Activated T-cell treated with anti-CD3 and anti-CD28 coated beads, Interleukin-2, amount 50 U/mL, for 48 hours (primary cell): ENCODE measurements around the gene ASAP2.

Experiments used
- DNase-seq, 2 experiments: peaks; one replicate each; pipeline ENCODE4 v3.0.0-alpha.2; 2020

Gene ASAP2

DNA sequence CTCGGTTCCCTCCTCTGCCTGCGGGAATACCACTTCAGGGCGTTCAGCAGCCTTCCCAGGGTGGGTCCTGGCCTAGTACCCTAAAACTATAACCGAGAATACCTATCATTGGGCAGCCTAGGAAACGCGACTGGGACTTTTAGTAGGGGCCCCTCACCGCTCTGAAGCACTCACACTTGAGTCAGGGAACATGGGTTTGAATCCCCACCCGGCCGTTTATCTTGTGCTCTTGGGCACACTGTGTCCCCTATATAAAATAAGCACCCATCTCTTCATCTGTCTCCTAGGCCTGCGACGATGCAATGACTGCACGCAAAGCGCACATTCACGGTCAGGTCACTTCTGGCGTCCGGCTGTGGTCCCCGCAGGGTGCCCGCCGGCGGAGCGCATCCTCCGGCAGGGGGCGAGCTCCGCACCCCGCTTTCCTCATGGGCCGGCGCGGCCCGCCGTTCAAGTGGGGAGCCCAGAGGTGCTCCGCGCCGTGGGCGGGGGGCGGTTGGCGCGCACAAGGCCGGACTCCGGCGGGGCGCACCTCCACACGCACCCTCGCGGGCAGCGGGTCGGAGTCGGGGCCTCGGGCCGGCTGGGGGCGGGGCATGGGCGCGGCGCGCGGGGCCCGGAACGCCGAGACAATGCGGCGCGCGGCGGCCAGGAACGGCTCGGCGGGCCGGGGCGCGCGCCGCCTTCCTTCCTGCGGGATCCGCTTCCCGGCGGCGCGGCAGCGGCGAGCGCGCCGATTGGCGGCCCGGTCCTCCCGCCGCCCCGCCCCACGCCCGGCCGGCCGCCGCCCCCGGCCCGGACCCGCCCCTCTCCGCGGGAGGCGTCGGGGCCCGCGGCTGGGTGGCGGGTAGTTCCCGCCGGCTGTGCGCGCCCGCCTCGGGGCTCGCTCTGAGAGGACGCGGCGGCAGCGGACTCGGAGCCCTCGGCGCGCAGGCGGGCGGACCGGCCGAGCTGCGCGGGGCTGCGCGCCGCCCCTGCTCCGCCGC is at the start of gene ASAP2:
Gene ASAP2 (plus strand): TSS at position 850 of the 986 bp plus-strand sequence. CDS start 293 bp downstream, outside the sequence.
- DNase-seq, result peak; percentile 73 to 77

DNA sequence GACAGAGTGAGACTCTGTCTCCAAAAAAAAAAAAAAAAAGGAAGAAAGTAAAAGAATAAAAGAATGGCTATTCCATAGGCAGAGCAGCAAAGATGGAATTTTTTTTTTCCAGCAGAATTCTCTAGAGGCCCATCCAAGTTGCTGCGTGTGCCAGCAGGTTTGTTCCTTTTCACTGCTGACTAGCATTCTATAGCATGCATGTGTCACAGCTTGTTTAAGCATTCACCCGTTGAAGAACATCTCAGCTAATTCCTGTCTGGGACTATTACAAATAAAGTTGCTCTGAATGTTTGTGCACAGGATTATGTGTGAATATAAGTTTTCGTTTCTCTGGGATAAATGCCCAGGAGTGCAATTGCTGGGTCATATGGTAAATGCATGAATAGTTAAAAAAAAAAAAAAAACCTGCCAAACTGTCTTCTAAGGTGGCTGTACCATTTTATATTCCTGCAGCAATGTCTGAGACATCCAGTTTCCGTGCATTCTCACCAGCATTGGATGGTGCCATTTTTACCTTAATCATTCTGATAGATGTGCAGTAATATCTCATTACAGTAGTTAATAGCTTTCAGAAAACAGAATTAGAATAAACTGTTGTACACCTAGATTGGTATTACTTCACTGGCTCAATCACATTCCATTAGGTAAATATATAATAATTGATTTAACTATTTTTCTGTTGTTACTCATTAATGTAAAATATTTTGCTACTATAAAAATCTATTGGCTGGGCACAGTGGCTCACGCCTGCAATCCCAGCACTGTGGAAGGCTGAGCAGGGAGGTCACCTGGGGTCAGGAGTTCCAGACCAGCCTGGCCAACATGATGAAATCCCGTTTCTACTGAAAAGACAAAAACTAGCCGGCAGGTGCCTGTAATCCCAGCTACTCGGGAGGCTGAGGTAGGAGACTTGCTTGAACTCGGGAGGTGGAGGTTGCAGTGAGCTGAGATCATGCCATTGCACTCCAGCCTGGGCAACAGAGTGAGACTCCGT is 47.5 kb upstream of the ASAP2 start:
- no peak for DNase-seq

DNA sequence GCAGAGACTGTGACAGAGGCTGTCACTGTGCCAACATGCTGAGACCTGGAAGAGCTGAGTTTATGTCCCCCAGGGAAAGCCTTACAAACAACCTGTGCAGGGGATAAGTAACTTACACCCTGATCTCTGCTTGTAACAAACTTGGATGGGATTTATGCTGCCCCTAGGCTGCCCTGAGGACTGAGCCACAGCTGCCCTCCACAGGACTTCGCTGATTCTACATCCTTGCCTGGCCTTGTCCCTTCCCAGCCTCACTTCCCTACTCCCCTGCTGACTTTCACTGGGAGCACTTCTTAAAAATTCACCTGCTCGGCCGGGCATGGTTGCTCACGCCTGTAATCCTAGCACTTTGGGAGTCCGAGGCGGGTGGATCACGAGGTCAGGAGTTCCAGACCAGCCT is 45.9 kb upstream of the ASAP2 start:
- DNase-seq, result no peak

DNA sequence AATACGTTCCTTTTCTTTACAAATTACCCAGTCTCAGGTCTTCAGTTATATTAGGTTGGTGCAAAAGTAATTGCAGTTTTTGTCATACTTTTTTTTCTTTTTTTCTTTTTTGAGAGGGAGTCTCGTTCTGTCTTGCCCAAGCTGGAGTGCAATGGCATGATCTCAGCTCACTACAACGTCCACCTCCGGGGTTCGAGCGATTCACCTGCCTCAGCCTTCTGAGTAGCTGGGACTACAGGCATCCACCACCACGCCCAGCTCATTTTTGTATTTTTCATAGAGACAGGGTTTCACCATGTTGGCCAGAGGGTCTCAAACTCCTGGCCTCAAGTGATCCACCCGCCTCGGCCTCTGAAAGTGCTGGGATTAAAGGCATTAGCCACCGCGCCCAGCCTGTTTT is 43.8 kb upstream of the ASAP2 start:
- DNase-seq, result no peak

DNA sequence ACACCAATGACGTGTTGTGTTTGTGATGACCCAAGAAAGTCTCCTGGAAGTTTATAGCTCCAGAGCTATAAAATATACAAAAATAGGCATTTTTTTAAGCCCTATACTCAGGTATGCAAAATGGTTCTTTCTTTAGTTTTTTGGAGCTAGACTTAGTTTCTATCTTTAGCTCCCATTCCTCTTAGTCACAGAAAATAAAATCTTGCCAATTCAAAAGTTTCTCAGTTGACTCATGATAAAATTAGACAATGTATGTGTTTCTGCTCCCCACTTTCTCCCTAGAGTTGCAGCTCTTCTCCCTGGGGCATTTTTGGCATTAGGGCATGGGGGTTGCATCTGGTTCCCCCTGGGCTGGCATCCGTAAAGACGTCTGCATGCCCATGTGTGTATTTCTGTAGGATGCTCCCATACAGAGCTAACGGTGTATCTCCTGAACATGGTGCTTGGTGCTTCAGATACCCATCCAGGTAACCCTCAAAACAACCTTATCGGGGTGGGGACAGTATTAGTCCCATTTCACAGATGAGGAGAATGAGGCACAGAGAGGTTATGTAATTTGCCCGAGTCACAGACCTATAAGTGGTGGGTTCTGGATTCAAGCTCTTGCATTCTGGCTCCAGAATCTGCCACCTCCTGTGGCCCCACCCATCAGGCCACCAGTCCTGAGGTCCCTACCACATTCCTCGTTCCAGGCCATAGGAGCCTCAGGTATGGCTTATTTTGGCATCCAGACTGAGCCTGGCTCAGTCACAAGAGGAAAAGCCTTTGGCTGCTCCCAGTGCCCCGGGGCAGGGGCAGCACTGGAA is 43.1 kb upstream of the ASAP2 start:
- DNase-seq, result no peak

DNA sequence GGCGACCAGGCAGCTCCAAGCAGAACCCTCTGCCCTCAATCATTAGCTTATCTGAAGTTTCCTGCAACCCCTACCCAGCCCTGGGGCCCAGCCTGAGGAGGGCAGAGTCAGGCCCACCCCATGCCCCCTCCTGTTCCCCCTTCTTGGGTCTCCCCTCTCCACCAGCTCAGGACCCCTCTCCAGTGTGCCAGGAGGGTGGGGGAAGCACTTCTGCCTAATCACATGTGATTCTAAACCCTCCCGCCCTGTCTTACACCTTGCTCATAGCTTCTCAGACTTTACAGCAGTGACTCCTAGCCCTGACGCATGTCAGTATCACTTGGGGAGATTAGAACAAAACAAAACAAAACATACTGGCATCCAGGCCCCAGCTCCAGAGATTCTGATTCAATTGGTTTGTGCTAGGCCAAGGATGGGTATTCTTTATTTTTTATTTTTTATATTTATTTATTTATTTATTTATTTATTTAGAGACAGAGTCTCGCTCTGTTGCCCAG is 42.5 kb upstream of the ASAP2 start:
- no peak for DNase-seq

DNA sequence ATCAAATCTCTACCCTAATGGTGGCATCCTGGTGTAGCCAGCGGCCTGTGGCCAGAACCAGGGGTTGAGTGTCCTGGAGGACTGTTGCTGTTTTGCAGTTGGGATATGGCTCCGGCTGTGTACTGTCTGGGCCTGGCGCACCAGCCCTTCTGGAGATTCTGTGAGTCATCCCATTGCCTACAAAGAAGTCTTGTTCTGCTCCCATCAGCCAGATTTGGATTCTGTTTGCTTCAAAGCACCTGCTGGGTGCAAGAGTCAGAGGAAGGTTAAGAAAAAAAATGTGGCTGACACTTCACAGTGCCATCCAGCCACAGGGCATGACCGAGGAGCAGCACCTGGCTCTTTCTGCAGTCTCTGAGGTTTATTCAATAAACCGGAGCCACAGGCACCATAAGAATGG is 41.0 kb upstream of the ASAP2 start:
- DNase-seq, result no peak

DNA sequence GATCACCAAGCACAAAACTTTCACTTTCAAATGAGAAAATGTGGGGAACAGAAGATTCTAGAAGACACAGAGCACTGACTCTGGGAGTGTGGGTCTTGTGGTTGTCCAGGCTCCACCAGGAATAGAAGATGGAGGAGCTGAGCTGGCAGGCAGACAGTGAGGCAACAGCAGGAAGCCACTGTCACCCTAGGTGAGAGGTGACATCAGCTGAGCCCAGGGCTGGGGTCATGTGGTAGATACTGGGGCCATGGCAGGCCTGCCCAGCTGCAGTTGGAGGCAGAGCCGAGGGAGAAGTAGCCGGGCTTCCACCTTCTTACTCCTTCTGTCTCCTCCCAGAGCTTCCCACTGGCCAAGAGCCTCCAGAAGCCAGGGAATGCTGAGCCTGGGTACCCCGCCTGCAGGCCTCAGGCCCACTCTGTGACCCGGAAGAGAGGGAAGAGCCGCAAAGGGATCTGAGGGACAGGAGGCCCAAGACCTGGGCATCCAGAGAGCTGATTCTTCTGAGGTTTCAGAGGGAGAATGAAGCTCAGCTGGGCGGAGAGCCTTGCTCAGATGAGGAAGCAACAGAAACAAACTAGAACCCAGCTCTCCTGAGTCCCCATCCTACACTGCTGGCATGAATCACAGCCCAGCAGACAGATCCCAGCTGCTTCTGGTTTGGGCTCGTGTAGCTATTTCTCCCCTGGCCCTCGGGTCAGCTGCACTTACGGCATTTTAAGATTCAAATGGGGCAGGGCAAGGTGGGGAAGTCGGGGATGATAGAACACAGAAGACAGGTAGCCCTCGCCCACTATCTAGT is 39.8 kb upstream of the ASAP2 start:
- no peak for DNase-seq

DNA sequence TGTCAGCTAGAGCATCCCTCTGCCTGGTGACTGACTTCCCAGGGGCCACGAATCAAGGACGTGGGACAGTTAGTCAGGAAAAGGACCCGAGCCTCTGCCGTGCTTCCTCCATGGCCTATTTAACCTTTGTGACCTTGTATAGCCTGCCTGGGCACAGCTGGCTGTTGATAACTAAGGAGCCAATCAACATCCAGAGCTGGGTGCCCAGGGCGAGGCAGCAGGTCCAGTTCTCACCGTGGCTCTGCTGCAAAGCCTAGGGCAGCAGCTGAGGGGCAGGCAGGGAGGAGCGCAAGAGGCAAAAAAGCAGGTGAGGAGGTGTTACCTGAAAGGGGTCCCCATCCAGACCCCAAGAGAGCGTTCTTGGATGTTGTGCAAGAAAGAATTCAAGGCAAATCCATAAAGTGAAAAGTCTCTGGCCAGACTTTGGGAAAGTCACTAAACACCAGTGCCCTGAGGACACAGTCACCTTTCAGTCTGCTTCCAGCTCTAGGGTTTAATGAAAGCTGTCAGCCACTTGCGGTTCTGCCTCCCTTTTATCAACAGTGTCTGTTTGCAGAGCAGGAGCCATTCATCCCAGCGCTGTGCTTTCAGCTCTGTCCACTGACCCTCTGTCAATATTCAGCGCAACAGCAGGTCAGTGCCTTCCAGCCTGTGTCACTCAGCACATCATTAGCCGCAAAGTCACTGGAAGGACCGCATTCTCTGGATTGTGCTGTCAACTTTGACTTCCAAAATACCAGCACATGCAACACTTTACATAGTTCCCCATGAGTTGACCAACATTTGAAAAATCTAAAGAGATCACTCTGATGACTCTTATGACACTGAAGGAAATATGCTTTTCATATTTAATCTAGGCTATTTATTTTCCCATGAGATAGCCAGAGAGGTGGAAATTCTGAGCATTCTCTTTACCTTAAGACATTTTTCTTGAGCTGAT is 38.6 kb upstream of the ASAP2 start:
- DNase-seq, result no peak

DNA sequence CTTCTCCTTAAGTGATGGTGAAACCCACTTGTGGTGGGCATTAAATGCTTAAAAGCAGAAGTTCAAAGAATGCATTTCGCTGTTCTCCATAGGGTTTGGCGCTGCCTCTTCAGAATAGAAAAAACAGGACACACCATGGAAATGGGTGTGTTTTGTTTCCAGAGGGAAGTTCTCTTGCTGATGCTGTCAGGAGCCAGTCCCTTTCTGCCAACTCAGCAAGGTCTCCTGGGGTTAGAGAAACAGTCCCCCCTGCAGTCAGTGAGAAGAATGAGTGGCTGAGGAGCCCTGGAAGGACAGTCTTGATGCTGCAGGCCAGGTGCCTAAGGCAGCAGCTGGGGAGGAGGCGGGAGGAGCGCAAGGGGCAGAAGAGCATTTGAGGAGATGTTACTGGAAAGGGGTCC is 37.8 kb upstream of the ASAP2 start:
- DNase-seq, result no peak

DNA sequence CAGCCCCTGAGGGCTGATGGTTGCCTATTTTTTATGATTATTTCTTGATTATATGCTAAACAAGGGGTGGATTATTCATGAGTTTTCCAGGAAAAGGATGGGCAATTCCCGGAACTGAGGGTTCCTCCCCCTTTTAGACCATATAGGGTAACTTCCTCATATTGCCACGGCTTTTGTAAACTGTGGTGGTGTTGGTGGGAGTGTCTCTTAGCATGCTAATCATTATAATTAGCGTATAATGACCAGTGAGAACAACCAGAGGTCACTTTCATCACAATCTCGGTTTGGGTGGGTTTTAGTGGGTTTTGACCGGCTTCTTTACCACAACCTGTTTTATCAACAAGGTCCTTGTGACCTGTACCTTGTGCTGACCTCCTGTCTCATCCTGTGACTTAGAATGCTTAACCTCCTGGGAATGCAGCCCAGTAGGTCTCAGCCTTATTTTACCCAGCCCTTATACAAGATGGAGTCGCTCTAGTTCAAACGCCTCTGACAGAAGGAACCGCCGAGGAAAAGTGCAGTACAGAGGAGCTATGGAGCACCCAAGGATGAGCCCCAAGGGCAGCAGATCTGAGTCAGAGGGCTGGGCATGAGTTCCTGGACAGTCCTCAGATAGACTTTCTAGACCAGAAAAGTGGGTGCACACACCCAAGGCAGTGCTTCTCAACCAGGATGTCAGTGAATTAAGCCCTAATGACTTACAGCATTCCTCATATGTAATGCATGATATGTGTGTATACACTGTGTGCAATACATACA is 37.1 kb upstream of the ASAP2 start:
- DNase-seq, result no peak

DNA sequence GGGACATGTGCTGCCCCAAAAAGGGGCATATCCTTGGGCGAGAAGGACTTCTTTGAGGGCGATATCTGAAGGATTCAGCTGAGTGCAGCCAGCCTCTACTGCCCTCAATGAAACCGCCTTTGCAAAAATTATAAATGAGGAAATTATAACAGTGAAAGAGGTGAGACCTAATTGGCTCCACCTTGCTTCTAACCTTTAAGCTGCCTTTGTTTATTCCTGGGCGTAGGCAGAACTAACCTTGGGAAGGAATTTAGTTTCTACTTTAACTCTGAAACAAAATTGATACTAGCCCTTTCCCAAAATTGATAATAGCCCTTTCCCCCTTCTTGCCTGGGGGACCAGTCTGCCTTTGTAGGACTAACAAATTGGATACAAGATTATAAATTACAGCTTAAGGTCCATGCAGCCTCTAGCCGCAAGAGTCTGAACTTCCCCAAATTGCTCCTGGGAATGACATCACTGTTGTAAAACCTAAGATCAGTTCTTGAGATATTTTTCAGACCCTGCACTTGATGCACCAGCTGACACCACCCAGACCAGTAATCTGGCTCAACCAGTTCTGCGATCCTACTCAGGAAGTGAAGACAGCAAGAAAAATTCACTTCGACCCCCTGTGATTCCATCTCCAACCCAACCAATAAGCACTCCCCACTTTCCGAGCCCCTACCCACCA is 36.0 kb upstream of the ASAP2 start:
- no peak for DNase-seq

DNA sequence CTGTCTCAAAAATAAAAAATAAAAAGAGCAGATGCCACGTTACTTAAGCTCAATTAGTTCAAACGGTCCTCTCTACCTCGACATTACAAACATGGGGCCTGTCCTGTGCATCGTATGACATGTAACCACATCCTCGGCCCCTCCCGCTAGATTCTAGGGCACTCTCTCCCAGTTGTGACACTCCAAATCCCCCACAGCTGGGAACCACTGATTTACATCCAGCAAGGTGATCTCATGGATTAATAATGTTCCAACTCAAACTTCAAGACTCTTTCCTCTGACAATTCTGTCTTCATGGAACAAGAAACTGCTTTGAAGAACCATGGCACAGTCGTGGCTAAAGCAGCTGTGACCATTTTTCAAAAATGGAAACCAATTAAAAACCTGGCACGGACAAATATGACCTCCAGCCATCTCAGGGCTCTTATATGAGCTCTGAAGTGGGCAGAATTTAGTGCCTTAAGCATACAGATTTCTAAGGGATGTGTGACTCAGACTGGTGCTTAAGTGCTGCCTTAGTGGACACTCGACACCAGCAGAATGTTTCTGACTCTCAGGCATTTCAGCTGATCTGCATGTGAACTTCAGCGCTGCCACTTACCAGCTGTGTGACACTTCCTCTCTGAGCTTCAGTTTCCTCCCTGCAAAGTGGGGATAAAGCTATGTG is 31.7 kb upstream of the ASAP2 start:
- DNase-seq, result no peak

DNA sequence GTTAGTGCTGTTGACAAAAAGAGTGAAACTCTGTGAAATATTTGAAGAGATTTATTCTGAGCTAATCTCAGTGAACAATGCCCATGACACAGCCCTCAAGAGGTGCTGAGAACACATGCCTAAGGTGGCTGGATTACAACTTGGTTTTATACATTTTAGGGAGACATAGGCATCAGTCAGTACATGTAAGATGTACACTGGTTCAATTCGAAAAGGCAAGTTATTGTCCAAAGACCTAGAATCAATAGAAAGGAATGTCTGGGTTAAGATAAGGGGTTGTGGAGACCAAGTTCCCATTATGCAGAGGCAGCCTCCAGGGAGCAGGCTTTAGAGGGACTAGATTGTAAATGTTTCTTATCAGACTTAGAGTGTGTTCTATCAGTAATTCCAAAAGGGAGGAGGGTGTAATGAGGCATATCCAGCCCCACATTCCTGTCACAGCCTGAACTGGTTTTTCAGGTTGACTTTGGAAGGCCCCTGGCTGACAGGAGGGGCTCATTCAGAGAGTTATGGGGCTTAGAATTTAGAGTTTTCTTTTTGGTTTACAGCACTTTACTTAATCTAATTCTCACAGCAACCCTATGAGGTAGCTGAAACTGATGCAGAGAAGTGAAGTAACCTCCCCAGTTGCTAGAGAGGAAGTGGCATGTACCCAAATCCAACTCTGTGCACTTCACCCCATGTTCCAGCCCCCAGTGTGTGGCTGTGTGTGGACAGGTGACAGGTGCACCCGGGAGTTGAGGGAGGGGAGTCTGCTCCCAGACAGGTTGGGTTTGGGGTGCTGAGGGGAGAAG is 28.3 kb upstream of the ASAP2 start:
- DNase-seq, result no peak

DNA sequence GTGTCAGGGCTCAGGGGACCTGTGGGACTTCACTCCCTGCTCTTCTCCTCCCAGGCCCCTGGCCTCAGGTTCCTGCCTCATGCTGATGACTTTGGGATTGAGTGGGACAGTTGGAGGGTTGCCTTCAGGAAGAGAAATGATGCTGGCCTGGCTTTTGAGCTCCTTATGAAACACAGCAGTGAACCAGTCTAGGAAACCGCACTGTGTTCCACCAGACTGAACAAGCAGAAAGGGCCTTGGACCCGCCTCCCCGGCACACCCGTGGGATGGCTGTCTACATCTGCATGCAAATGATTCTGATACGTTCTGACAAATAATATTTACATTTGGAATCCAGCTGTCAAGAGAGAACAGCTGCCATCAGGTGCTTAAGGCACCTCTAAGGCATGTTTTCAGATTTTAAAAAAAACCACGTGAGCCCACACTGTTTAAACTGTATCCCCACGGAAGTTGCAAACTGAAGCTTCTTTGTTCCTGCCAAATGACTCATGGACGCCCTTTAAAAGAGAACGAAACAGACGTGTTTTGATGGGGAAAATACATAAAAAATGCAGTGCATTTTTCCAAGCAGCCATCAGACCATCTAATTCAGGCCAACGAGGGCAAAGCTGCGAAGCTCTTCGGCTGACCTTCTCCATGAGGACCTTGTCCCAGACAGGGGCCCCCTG is 27.6 kb upstream of the ASAP2 start:
- no peak for DNase-seq

DNA sequence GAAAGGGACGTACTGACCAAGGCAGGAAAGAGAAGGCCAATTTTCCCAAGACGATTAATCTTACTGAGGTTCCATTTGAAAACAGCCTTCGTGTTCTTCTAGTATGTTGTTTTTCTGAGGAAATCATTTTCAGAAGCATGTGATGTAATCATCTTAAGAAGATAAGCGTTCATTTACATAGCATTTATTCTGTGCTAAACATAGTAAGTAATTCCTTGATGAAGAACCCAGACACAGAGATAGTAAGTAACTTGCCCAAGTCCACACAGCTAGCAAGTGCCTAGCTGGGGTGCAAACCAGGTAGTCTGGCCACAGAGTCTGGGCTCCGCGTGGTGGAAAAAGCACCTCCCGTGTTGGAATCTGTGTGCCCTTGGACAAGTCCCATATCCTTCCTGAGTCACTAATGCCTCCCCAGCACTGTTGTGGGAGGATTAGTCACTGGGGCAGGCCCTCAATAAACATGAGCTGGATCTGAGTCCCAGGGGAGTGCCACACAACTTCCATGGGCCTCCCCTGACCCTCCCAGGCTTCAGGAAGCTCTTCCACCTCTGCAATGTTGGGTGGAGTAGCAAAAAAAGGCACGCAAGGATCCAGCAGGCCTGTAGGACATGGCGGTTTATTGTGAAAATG is 26.9 kb upstream of the ASAP2 start:
- DNase-seq, result no peak
